HEK293 (cell line): ENCODE measurements around the gene PDE2A.

Experiments
- CTCF ChIA-PET: fragments of 350-600 bp; formaldehyde crosslinking; extraction: SDS; loops from one replicate; lab custom pipeline; 2021; ENCODE audit warnings: antibody characterized with exemption; lab: Yijun Ruan, JAX
- POLR2A ChIA-PET: fragments of 300-600 bp; formaldehyde crosslinking; extraction: SDS; loops from one replicate; lab custom pipeline; 2020; ENCODE audit warnings: antibody characterized with exemption, inconsistent platforms; lab: Yijun Ruan, JAX
- H3K27ac ChIP-seq: fragments of 200-500 bp; sonication (Bioruptor generic); 2 replicates; pipeline ENCODE4 v1.5.1; 2014; ENCODE audit warnings: low read depth, low read length, control low read depth, inconsistent platforms; ENCODE audit errors: extremely low read depth
- H3K36me3 ChIP-seq, 2 experiments: fragments of 200-500 bp in 1 of 2; sonication (Bioruptor generic) in 1 of 2; 1 replicate in 1 of 2; 2 replicates in 1 of 2; pipeline ENCODE4 v1.5.1; 2014 to 2017; ENCODE audit warnings: inconsistent platforms in 2 of 2, low read length in 2 of 2; ENCODE audit not compliant: control insufficient read depth in 2 of 2, insufficient read depth in 1 of 2
- H3K4me1 ChIP-seq: fragments of 200-500 bp; sonication (Bioruptor generic); 2 replicates; pipeline ENCODE4 v1.5.1; 2014; ENCODE audit warnings: mild to moderate bottlenecking, low read length, inconsistent platforms; ENCODE audit not compliant: control insufficient read depth, insufficient read depth
- H3K4me3 ChIP-seq: 2 replicates; pipeline ENCODE4 v1.5.1; 2011; ENCODE audit warnings: low read depth, mild to moderate bottlenecking, control low read depth, low read length, moderate library complexity
- H3K9me3 ChIP-seq: fragments of 200-500 bp; sonication (Bioruptor generic); 2 replicates; pipeline ENCODE4 v1.5.1; 2014; ENCODE audit warnings: low read depth, low read length, inconsistent platforms; ENCODE audit not compliant: control insufficient read depth, insufficient read depth
- BCL11A ChIP-seq: fragments of 450-650 bp; formaldehyde crosslinking; IDR thresholded peaks from 2 replicates; pipeline ENCODE4 v1.5.1; 2016; ENCODE audit warnings: low read depth, missing biosample characterization, missing genetic modification characterization
- GLI2 ChIP-seq: fragments of 450-650 bp; formaldehyde crosslinking; IDR thresholded peaks from 2 replicates; pipeline ENCODE4; 2017; ENCODE audit warnings: missing biosample characterization, missing genetic modification characterization, low read depth, borderline replicate concordance
- GLIS1 ChIP-seq: fragments of 450-650 bp; formaldehyde crosslinking; IDR thresholded peaks from 2 replicates; pipeline ENCODE4 v1.5.1; 2016; ENCODE audit warnings: missing biosample characterization, missing genetic modification characterization
- GLIS2 ChIP-seq: fragments of 450-650 bp; formaldehyde crosslinking; IDR thresholded peaks from 2 replicates; pipeline ENCODE4 v1.5.1; 2016; ENCODE audit warnings: missing biosample characterization, missing genetic modification characterization
- KLF7 ChIP-seq: fragments of 450-650 bp; formaldehyde crosslinking; IDR thresholded peaks from 2 replicates; pipeline ENCODE4 v1.5.1; 2016; ENCODE audit warnings: missing biosample characterization, missing genetic modification characterization, borderline replicate concordance
- ZBTB20 ChIP-seq: fragments of 450-650 bp; formaldehyde crosslinking; IDR thresholded peaks from 2 replicates; pipeline ENCODE4 v1.5.1; 2016; ENCODE audit warnings: missing biosample characterization, missing genetic modification characterization
- ZNF114 ChIP-seq: fragments of 450-650 bp; formaldehyde crosslinking; IDR thresholded peaks from 2 replicates; pipeline ENCODE4 v1.5.0; 2017; ENCODE audit warnings: missing biosample characterization, missing genetic modification characterization
- ZNF146 ChIP-seq: fragments of 450-650 bp; formaldehyde crosslinking; IDR thresholded peaks from 2 replicates; pipeline ENCODE4 v1.5.1; 2016; ENCODE audit warnings: missing biosample characterization, missing genetic modification characterization
- ZNF169 ChIP-seq: fragments of 450-650 bp; formaldehyde crosslinking; IDR thresholded peaks from 2 replicates; pipeline ENCODE4 v1.5.1; 2016; ENCODE audit warnings: missing biosample characterization, missing genetic modification characterization
- ZNF366 ChIP-seq: fragments of 450-650 bp; formaldehyde crosslinking; conservative IDR thresholded peaks from 2 replicates; pipeline ENCODE4 v1.5.1; 2016; ENCODE audit warnings: missing biosample characterization, missing genetic modification characterization
- ZNF423 ChIP-seq: fragments of 450-650 bp; formaldehyde crosslinking; IDR thresholded peaks from 2 replicates; pipeline ENCODE4 v1.5.1; 2016; ENCODE audit warnings: missing biosample characterization, missing genetic modification characterization
- ZNF426 ChIP-seq: fragments of 450-650 bp; formaldehyde crosslinking; IDR thresholded peaks from 2 replicates; pipeline ENCODE4 v1.5.1; 2017; ENCODE audit warnings: missing biosample characterization, missing genetic modification characterization, mild to moderate bottlenecking, inconsistent platforms, moderate library complexity
- ZNF510 ChIP-seq: fragments of 450-650 bp; formaldehyde crosslinking; IDR thresholded peaks from 2 replicates; pipeline ENCODE4 v1.5.1; 2018; ENCODE audit warnings: mild to moderate bottlenecking, missing genetic modification characterization, missing biosample characterization; ENCODE audit not compliant: insufficient replicate concordance
- ZNF558 ChIP-seq: fragments of 450-650 bp; formaldehyde crosslinking; IDR thresholded peaks from 2 replicates; pipeline ENCODE4 v1.5.1; 2016; ENCODE audit warnings: missing biosample characterization, missing genetic modification characterization
- ZNF561 ChIP-seq: fragments of 450-650 bp; IDR thresholded peaks from 2 replicates; pipeline ENCODE4 v1.5.1; 2018; ENCODE audit warnings: missing biosample characterization, missing genetic modification characterization, borderline replicate concordance
- ZNF629 ChIP-seq: fragments of 450-650 bp; formaldehyde crosslinking; IDR thresholded peaks from 2 replicates; pipeline ENCODE4 v1.5.1; 2017; ENCODE audit warnings: missing biosample characterization, missing genetic modification characterization
- ZNF768 ChIP-seq: fragments of 450-650 bp; formaldehyde crosslinking; IDR thresholded peaks from 2 replicates; pipeline ENCODE4 v1.5.1; 2018; ENCODE audit warnings: missing biosample characterization, mild to moderate bottlenecking, missing genetic modification characterization
- ZSCAN18 ChIP-seq: fragments of 450-650 bp; formaldehyde crosslinking; IDR thresholded peaks from 2 replicates; pipeline ENCODE4 v1.5.1; 2016; ENCODE audit warnings: missing biosample characterization, missing genetic modification characterization
- ZSCAN23 ChIP-seq: fragments of 450-650 bp; formaldehyde crosslinking; IDR thresholded peaks from 2 replicates; pipeline ENCODE4 v1.5.1; 2016; ENCODE audit warnings: missing biosample characterization, missing genetic modification characterization
- TF ChIP-seq, protein P1 (sequence below): fragments of 450-650 bp; formaldehyde crosslinking; IDR thresholded peaks from 2 replicates; pipeline ENCODE4 v1.5.1; 2016; ENCODE audit warnings: missing biosample characterization, missing genetic modification characterization, borderline replicate concordance
- TF ChIP-seq, protein P2 (sequence below): IDR thresholded peaks from 2 replicates; pipeline ENCODE4 v1.6.1; 2011; ENCODE audit warnings: mild to moderate bottlenecking, low read depth, low read length, borderline replicate concordance

The PDE2A gene

DNA sequence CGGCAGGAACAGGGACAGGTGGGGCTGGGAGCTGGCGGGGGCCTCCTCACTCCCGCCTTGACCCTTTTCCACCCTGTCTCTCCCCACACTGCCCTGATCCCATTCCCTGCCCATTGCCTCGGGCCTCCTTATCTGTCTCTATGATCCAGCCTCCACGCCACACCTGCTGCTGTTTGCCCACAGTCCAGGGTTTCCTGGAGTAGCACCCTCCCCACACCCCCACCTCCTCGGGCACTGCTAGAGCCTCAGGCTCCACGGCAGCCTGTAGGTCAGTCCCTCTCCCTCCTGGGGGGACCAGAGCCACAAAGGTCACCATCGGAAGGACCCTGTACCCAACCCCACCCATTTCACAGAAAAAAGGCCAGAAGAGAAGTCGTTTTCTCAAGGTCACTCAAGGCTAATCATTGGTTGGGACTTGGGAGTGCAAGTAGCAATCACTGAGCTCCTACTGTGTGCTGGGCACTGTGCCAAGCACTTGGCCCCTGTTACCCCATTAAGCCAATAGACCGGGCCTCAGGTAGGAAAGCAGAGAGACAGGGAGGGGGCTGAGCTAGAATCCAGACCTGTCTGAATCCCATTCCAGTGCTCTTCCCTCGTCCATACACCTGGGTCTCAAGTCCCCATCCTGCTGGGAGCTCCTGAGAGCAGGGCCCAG, 71.8 kb downstream of the PDE2A start:
- Histone ChIP-seq H3K36me3 (no peaks in the 10 kb centered on the region), H3K4me1 (no peaks in the 10 kb centered on the region), H3K9me3 (no peaks in the 10 kb centered on the region), H3K27ac (no peak overlapping the region), H3K4me3 (no peak overlapping the region)
- no peak for TF ChIP-seq ZNF146 (tag by site-specific recombination)
- TF ChIP-seq ZBTB20 (tag by site-specific recombination): no peak
- TF ChIP-seq ZNF768: no peak
- TF ChIP-seq ZNF629 (tag by site-specific recombination): no peak
- TF ChIP-seq GLIS1 (tag by site-specific recombination): no peak
- ChIA-PET POLR2A (no interaction called here), CTCF (interaction anchor here (1.2 to 1.6 kb wide), 2 partner anchors 11 to 82 kb away, joined by 3 to 6 read pairs; no protein-coding TSS in a partner anchor)

- no peak overlapping the region for H3K4me3 ChIP-seq
- TF ChIP-seq GLIS2 (tag by site-specific recombination): 0 out of 2 replicates have a peak, but pooled peaks have one; percentile 19
- TF ChIP-seq, protein P1, sequence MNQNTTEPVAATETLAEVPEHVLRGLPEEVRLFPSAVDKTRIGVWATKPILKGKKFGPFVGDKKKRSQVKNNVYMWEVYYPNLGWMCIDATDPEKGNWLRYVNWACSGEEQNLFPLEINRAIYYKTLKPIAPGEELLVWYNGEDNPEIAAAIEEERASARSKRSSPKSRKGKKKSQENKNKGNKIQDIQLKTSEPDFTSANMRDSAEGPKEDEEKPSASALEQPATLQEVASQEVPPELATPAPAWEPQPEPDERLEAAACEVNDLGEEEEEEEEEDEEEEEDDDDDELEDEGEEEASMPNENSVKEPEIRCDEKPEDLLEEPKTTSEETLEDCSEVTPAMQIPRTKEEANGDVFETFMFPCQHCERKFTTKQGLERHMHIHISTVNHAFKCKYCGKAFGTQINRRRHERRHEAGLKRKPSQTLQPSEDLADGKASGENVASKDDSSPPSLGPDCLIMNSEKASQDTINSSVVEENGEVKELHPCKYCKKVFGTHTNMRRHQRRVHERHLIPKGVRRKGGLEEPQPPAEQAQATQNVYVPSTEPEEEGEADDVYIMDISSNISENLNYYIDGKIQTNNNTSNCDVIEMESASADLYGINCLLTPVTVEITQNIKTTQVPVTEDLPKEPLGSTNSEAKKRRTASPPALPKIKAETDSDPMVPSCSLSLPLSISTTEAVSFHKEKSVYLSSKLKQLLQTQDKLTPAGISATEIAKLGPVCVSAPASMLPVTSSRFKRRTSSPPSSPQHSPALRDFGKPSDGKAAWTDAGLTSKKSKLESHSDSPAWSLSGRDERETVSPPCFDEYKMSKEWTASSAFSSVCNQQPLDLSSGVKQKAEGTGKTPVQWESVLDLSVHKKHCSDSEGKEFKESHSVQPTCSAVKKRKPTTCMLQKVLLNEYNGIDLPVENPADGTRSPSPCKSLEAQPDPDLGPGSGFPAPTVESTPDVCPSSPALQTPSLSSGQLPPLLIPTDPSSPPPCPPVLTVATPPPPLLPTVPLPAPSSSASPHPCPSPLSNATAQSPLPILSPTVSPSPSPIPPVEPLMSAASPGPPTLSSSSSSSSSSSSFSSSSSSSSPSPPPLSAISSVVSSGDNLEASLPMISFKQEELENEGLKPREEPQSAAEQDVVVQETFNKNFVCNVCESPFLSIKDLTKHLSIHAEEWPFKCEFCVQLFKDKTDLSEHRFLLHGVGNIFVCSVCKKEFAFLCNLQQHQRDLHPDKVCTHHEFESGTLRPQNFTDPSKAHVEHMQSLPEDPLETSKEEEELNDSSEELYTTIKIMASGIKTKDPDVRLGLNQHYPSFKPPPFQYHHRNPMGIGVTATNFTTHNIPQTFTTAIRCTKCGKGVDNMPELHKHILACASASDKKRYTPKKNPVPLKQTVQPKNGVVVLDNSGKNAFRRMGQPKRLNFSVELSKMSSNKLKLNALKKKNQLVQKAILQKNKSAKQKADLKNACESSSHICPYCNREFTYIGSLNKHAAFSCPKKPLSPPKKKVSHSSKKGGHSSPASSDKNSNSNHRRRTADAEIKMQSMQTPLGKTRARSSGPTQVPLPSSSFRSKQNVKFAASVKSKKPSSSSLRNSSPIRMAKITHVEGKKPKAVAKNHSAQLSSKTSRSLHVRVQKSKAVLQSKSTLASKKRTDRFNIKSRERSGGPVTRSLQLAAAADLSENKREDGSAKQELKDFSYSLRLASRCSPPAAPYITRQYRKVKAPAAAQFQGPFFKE: no peak
- ChIA-PET POLR2A (no interaction called here), CTCF (interaction anchor here (1.7 to 2.9 kb wide), 2 partner anchors 9 to 11 kb away, joined by 4 to 16 read pairs; no protein-coding TSS in a partner anchor)
- H3K36me3 ChIP-seq: no peaks in the 10 kb centered on the region
- no peaks in the 10 kb centered on the region for H3K4me1 ChIP-seq
- no peaks in the 10 kb centered on the region for H3K9me3 ChIP-seq
- H3K27ac ChIP-seq: no peak overlapping the region
Observed at GRCh38 chr11:72600557-72600956, 73.7 kb downstream of the PDE2A start.

DNA sequence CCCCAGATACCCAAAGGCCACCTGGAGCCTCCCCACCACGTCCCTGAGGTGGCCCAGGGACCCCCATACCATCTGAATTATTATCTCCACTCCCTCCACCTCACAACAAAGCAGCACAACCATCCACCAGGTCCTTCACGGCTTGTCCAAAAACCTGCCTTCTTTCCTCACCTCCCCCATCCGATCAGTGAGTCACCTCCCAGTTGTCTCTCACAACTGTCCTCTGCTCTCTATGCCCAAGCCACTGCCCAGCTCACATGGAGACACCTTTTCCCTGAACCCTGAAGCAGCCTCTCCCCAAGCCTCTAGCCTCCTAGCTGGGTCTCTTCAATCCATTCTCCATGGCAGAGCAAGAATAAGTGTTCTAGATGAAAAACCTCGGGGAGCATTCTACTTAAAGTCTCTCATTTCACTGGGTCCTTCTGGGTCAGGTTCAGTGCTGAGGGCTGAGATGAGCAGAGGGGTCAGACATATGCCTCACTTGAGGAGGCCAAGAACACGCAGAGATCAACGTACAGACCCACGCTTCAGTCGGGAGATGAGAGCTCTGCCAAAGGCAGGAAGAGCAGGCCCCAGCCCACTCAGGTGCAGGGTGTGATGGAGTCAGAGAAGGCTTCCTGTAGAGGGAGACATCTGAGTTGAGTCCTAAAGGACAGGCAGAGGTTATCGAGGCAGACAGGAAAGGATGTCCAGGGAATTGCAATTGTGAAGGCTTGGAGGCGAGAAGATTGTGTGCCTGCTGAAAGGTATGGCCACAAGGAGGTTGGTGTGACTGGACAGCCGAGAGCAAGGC, 74.7 kb downstream of the PDE2A start:
- Histone ChIP-seq H3K27ac (no peak overlapping the region), H3K9me3 (no peaks in the 10 kb centered on the region), H3K4me3 (no peak overlapping the region), H3K36me3 (no peaks in the 10 kb centered on the region), H3K4me1 (no peaks in the 10 kb centered on the region)
- POLR2A ChIA-PET: no interaction called here
- CTCF ChIA-PET: interaction anchor here (0.6 to 2.9 kb wide), 13 partner anchors 9 to 818 kb away, joined by 3 to 16 read pairs (median 4); no protein-coding TSS in a partner anchor
- TF ChIP-seq ZSCAN18 (tag by site-specific recombination) (no peak), ZNF169 (no peak), BCL11A (no peak), ZNF426 (tag by site-specific recombination) (no peak), ZNF561 (tag by site-specific recombination) (no peak), ZSCAN23 (no peak), ZNF423 (tag by site-specific recombination) (no peak), ZNF366 (tag by site-specific recombination) (no peak), KLF7 (tag by site-specific recombination) (no peak), ZNF114 (tag by site-specific recombination) (no peak), ZNF558 (tag by site-specific recombination) (no peak), GLI2 (tag by site-specific recombination) (no peak), ZNF510 (tag by site-specific recombination) (no peak)
- TF ChIP-seq, protein P2, sequence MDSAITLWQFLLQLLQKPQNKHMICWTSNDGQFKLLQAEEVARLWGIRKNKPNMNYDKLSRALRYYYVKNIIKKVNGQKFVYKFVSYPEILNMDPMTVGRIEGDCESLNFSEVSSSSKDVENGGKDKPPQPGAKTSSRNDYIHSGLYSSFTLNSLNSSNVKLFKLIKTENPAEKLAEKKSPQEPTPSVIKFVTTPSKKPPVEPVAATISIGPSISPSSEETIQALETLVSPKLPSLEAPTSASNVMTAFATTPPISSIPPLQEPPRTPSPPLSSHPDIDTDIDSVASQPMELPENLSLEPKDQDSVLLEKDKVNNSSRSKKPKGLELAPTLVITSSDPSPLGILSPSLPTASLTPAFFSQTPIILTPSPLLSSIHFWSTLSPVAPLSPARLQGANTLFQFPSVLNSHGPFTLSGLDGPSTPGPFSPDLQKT: no peak
